Ovary (tissue), 9 donors: ENCODE data around the gene DNAH17. TPM values are rescaled to one million over a fixed set of nuclear protein-coding genes. Genes with fewer than 3 reads are reported as not detected.

Experiments
- DNase-seq, 5 donors: peaks; one replicate each; pipeline ENCODE4 v3.0.0-alpha.2; 2019 to 2020
- H3K27ac ChIP-seq, 2 donors: fragments of 200-600 bp; one replicate each; pipeline versions ENCODE4 v1.5.1 to v1.8.0; 2019 to 2022
- H3K27me3 ChIP-seq: fragments of 200-600 bp; one replicate; pipeline ENCODE4 v1.8.0; 2022
- H3K36me3 ChIP-seq: fragments of 200-600 bp; sonication (generic); one replicate; pipeline ENCODE4 v1.5.1; 2019
- H3K4me1 ChIP-seq: one replicate; pipeline ENCODE4 v1.8.1; 2013; ENCODE audit warnings: mild to moderate bottlenecking, moderate library complexity; ENCODE audit not compliant: insufficient read depth
- H3K4me3 ChIP-seq: fragments of 200-600 bp; sonication (generic); one replicate; pipeline ENCODE4 v1.5.1; 2017
- H3K9me3 ChIP-seq, 2 donors: fragments of 200-600 bp in 1 of 2; sonication (generic) in 1 of 2; one replicate each; pipeline versions ENCODE4 v1.5.1 to v1.8.1; 2013 to 2019; ENCODE audit warnings: mild to moderate bottlenecking in 1 of 2, moderate library complexity in 1 of 2
- CTCF ChIP-seq, 3 donors: fragments of 450-650 bp in 2 of 3; fragments of 200-600 bp in 1 of 3; IDR thresholded peaks; one replicate each; pipeline versions ENCODE4 v1.5.1 to v1.8.0; 2016 to 2022; ENCODE audit warnings: antibody characterized with exemption in 3 of 3, mild to moderate bottlenecking in 1 of 3
- EP300 ChIP-seq: sonication (generic); formaldehyde crosslinking; IDR thresholded peaks from one replicate; pipeline ENCODE4 v1.6.1; 2017; ENCODE audit warnings: antibody characterized with exemption
- POLR2A ChIP-seq: fragments of 450-650 bp; IDR thresholded peaks from one replicate; pipeline ENCODE4 v1.6.1; 2017; ENCODE audit warnings: antibody characterized with exemption, mild to moderate bottlenecking, moderate library complexity
- WGBS, 3 donors: extraction: QIAGEN DNeasy Blood & Tissue Kit in 1 of 3; methylation state at CpG; one replicate each; pipeline versions ENCODE4 v1.1.5 to v1.1.7; 2013 to 2017; 5-methylcytosine and 5-hydroxymethylcytosine counted together
- intact Hi-C, 4 donors: fragments of 100-400 bp; cut with DNase I; formaldehyde crosslinking; loops; one replicate each; pipeline versions ENCODE4 v1.11.0 to v1.15.1; 2022 to 2023
- polyA plus RNA-seq, 2 donors: library from polyadenylated mRNA; stranded (reverse); fragments of 200-250 nt in 1 of 2; fragments of 350-450 nt in 1 of 2; fragmentation: Illumina TruSeq in 1 of 2; extraction: RNeasy Lipid Tissue Mini Kit (QIAGEN cat#74804) in 1 of 2; gene quantifications; one replicate each; pipeline ENCODE4 v1.2.3, GENCODE V29; 2013 to 2014
- total RNA-seq, 7 donors: library from RNA; depleted of rRNA in 2 of 7; stranded (reverse); fragments of >200 nt in 2 of 7; fragmentation: NEBNext Ultra II Directional in 3 of 7; extraction: Animal tissue kit (Norgen Biotek cat#: 25700) in 3 of 7; gene quantifications; one replicate each; pipeline versions ENCODE4 v1.1.0 to v1.2.4, GENCODE V29; 2016 to 2023
- donor health status: DM: no; HTN: no; CAD: no; lungs with moderate emphysema.
- donor health status: DM: no; HTN: no; CAD: no.
- donor health status: Bipolar disorder and iron deficiency.
- donor health status: DM: yes; HTN: yes; CAD: no.
- donor health status: DM: no; HTN: no; CAD: no.
- donor health status: DM: yes; HTN: yes; CAD: no.

Gene DNAH17
- total and polyA plus RNA-seq, 9 donors, result 0.07 to 0.25 (median 0.12) TPM; not detected in 6

DNA sequence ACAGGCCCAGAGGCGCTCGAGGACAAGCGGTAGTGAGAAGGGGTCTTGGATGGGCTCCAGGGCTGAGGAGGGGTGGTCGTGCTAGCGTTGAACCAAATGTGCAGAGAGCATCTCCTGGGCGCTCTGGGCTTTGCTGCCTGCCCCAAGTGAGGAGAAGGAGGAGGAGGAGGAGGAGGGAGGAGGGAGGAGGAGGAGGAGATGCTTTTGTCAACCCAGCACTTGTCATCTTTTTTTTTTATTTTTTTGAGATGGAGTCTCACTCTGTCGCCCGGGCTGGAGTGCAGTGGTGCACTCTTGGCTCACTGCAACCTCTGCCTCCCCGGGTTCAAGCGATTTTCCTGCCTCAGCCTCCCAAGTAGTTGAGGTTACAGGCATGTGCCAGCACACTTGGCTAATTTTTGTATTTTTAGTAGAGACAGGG is 138.9 kb downstream of the DNAH17 start:
- Histone ChIP-seq H3K27ac (no peak overlapping the region), H3K4me1 (peaks cover 2% of the 10 kb centered on the region), H3K4me3 (no peak overlapping the region), H3K27me3 (no peaks in the 10 kb centered on the region), H3K36me3 (no peaks in the 10 kb centered on the region), H3K9me3 (no peaks in the 10 kb centered on the region)
- intact Hi-C loops, result no loop called here
- 75 to 77% (median 76%) methylated on average over 8 to 10 of the region's 10 CpGs for WGBS, 3 donors
- TF ChIP-seq EP300 (no peak), POLR2A (no peak), CTCF (IDR thresholded peaks at IDR 0.05) (no peak)
- DNase-seq, result no peak

DNA sequence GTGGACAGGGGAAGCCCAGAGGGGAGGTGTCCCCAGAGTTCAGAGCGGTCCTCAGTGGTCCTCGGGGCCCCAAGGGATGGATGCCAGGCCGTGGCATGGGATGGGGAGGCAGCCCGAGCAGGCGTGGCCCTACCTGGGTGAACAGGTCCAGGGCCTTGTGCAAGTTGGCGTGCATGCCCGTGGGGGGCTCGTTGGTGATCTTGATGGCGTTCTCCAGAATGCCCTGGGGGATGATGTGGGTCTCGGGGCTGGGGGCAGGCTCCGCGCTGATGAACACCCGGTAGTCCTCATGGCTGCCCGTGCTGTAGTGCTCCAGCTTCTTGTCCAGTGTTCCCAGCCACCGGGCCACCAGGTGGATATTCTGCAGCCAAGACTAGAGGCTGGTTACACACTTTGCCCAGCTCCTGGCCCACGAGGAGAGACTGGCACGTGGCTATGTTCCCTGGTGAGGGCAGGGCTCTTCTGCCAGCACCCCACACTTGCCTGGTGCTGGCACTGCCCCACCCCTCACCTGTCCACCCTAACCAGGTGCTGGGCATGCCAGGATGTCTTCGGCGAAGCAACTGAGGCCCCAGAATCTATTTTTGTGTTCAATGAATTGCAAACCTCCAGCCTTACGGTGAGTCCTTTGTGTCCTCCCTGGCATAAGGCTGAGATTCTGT is 139.6 kb downstream of the DNAH17 start:
- 78 to 83% (median 81%) methylated on average over 17 to 20 of the region's 20 CpGs for WGBS, 3 donors
- Histone ChIP-seq H3K9me3 (no peaks in the 10 kb centered on the region), H3K27ac (no peak overlapping the region), H3K4me3 (no peak overlapping the region), H3K36me3 (no peaks in the 10 kb centered on the region), H3K4me1 (peaks cover 2% of the 10 kb centered on the region), H3K27me3 (no peaks in the 10 kb centered on the region)
- TF ChIP-seq CTCF (IDR thresholded peaks at IDR 0.05), result no peak
- no peak for TF ChIP-seq POLR2A
- TF ChIP-seq EP300, result no peak
- DNase-seq, result no peak
- intact Hi-C loops, result no loop called here

DNA sequence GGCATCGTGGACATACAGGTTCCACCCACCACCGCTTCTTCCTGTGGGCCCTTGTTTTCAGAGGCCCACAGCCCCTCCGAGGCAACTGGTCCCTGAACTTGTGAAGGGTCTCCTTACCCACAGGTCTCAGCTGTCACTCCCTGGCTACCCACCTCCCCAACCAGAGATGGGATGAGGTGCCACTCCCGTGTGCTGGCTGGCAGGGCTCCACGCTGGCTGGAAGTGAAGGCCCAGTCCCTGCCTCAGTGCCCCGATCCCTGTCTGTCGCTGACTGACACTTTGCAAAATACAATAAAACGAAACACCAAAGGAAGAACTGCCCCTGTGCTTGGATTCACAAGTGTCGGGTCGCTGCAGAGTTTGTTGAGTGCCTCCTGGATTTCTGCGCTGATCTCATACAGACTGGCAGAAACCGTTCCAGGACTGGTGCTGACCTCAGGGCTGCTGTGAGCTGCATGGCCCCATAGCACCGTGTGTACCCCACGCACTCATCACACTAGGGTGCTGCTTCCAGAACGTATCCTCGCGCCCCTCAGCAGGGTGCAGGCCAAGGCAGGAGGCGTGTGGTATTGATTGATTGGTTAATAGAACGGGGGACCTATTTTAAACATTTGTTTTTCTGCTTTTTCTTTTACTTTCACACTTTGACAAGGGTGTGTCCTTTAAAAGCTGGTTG is 141.7 kb downstream of the DNAH17 start:
- H3K9me3 ChIP-seq, result no peaks in the 10 kb centered on the region
- intact Hi-C loops, result no loop called here
- TF ChIP-seq EP300 (no peak), CTCF (IDR thresholded peaks at IDR 0.05) (no peak), POLR2A (no peak)
- H3K4me3 ChIP-seq, result no peak overlapping the region
- no peak for DNase-seq
- H3K27me3 ChIP-seq, result no peaks in the 10 kb centered on the region
- H3K4me1 ChIP-seq, result peaks cover 2% of the 10 kb centered on the region
- H3K36me3 ChIP-seq, result no peaks in the 10 kb centered on the region
- H3K27ac ChIP-seq, result no peak overlapping the region
- WGBS, 3 donors, result 72 to 76% (median 75%) methylated on average over 19 of the region's 19 CpGs

DNA sequence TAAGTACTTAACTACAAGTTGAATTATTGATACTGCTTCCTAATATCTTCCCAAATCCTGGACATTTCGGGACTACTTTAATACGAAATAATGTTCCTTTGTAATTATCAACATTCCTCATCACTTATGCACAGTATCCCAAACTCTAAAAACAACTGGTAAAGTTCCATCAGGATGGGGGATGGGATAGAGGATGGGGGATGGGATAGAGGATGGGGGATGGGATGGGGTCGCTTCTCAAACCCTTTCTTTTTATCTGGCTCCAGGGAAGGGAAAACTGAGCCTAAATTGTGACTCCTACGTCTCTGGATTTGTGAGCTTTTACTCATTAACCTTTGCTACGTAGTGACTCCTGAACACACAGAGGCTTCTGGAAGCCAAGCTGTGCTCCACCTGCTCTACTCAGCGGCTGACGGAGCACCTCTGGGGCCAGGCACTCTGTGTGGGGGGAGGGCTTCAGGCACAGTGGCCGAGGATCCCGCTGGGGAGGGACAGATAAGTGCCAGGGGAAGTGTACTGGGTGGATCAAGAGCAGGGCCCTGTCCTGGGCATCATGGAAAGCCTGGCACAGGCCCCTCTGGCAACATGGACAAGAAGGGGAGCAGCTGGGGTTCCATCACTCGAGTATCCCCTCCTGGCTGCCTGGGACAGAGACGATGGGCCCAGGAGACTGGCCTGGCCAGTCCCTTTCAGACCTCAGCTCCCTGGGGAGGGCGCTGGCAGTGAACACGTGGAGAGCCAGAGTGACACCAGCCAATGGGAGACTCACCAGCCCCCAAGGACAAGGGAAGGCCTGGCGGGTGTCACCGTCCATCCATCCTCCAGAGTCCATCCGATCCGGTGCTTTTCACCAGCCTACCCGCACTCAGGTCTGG is 142.5 kb downstream of the DNAH17 start:
- Histone ChIP-seq H3K27me3 (no peaks in the 10 kb centered on the region), H3K4me3 (no peak overlapping the region), H3K36me3 (no peaks in the 10 kb centered on the region), H3K4me1 (peaks cover 2% of the 10 kb centered on the region), H3K27ac (no peak overlapping the region), H3K9me3 (no peaks in the 10 kb centered on the region)
- intact Hi-C loops, result no loop called here
- 33 to 40% (median 37%) methylated on average over 18 of the region's 18 CpGs for WGBS, 3 donors
- no peak for DNase-seq
- TF ChIP-seq EP300, result no peak
- TF ChIP-seq POLR2A, result no peak
- no peak for TF ChIP-seq CTCF (IDR thresholded peaks at IDR 0.05)
